ENCODE measurements around the gene HSF5.

HSF5 gene

DNA sequence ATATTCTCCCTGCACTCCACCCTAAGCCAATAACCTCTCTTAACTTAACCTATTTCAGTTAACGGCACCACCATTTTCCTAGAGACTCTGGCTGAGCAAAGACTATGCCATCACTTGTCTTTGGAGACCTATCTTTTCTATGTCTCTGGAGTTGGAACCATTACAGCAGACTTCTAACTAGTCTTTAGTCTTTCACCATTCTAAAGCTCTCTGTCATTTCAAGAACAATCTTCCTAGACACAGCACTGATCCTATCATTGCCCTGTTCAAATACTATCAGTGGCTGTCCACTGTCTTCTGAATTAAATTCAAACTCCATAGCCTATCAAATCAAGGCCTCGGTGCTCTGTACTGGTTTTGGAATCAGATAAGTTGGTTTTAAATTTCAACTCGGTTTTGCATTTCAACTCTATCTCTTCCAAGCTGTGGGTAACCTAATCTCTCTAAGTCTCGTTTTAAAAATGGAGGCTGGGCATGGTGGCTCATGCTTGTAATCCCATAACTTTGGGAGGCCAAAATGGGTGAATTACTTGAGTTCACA is 102.8 kb downstream of the HSF5 start:
- no peak for DNase-seq (ENCODE audit: low spot score)

DNA sequence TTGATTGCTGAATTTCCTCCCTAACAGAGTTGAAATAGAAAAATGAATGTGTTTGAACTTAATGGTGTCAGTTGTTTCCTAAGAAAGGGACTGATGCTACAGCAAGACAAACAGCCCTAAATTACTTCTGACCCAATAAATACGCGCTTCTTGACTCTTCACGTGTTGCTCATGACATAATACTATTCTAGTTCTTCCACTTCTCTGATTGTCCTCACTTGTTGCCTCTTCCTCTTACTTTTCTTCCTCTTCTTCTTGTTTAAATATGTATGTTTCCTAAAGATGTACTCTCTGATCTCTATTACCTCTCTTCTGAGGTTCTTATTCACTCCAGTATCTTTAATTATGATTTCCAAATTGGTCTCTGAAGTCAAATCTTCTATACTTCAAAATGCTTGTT is 103.3 kb downstream of the HSF5 start:
- DNase-seq (ENCODE audit: low spot score), result no peak

DNA sequence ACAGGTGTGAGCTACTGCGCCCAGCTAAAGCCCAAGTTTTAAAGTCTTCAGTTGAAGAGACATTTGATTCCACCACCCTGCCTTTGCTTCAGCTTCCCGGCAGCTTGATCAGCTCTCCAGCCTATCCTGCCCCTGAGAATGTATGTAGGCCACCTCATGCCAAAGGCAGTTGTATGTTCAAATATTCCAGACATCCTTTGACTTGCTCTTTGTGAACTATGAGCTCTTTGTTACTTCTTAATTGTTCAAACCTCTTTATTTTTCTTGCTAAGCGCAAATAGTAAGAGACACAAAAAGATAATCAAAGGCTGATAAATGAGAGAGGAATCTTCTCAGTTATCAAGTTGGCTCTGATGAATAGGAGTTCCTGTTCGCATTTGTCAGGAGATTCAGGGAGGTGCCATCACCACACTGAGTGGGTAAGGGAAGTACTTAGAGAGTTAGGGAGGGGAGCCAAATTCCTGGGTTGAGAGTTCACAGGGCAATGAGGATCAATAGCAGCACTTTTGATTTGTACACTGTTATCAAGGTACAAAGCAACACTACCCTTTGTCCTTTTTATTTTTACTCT is 104.2 kb downstream of the HSF5 start:
- DNase-seq (ENCODE audit: low spot score), result no peak

DNA sequence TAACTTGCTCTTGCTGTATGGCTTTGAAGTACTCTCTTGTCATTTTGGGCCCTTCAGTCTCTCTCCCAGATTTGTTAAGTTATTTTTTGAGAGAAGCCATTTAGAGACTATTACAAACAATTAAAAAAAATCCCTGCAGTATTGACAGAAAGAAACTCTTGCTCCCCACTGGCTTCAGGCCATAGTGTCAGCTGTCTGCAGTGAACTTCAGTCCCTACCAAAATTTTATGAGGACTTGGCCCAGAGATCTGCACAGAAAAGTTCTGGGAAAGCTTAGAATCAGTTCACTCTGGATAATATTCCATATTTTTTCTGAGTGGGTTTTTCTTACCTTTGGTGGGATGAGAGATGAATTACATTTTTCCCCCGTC is 105.4 kb downstream of the HSF5 start:
- DNase-seq (ENCODE audit: low spot score), result no peak

DNA sequence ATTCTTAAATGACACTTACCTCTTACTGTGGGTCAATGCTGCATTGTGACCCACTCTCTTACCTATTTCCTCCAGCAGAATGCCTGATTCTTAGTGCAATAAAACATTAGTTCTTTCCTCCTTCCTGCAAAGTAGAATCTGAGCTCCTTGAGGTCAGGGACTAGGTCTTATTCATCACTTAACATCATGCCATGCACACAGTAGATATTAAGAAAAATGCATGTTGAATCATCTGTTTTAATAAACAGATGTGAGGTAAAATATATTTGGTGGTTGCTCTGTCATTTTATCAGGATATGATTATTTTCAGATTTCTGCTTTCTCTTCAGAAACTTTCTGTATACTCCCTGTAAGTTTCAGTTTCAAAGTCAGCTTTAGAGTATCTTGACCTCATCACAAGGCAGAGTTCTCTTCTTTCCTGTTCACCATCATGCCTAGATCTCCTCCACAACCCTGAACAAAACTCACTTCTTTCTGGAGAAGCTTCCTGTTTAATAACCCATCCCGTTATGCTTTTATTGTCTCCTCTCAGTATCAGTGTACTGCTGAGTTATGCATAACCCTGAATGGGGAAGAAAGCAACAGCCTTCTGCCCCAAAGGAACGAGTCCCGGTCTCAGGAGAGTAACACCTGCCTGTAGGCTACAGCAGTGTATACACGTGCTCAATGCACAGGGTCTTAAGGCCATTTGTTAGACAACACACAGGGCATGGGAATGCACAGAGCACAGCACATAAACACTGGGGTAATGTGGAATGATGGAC is 105.9 kb downstream of the HSF5 start:
- no peak for DNase-seq (ENCODE audit: low spot score)

DNA sequence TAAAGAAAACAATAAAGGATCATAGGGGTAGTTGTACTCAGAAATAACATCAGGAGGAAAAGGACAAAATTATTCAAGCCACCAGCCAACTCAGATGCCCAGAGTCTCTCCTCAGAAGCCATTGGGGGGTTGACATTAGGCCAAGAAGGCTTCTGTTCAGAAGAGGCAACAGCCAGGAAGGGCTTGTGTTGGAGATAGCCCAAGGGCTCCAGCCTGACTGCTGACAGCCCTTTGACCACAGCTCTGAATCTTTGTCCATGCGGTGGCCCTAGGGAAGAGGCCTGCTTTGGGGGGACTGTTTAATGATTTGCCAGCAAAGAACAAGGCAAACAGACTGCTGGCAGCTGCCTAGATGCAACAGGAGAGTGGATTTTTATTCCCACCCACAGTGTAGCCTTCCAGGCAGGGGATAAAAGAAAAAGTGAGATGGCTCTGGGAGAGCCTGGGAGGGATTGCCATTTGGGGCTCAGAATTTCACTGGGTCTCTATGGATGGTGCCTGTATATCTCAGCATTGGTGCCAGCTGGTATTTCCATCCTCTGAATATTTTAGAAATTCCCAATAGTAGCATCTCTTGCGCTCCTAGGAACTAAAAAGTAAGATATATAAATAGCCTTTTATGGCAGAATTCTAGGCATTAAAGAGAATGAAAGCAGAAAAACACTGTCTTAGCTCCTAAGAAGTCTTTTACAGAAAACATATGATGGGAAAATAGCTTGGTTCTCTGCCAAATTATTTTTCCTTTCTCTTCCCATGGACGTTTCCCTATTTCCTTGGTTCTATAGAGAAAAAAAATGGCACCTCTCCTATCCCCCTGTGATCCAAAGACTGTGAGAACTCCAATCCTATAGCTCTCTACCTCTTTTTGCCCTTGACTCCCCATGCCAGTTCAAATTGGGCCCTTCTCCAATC is 106.8 kb downstream of the HSF5 start:
- DNase-seq (ENCODE audit: low spot score), result no peak

DNA sequence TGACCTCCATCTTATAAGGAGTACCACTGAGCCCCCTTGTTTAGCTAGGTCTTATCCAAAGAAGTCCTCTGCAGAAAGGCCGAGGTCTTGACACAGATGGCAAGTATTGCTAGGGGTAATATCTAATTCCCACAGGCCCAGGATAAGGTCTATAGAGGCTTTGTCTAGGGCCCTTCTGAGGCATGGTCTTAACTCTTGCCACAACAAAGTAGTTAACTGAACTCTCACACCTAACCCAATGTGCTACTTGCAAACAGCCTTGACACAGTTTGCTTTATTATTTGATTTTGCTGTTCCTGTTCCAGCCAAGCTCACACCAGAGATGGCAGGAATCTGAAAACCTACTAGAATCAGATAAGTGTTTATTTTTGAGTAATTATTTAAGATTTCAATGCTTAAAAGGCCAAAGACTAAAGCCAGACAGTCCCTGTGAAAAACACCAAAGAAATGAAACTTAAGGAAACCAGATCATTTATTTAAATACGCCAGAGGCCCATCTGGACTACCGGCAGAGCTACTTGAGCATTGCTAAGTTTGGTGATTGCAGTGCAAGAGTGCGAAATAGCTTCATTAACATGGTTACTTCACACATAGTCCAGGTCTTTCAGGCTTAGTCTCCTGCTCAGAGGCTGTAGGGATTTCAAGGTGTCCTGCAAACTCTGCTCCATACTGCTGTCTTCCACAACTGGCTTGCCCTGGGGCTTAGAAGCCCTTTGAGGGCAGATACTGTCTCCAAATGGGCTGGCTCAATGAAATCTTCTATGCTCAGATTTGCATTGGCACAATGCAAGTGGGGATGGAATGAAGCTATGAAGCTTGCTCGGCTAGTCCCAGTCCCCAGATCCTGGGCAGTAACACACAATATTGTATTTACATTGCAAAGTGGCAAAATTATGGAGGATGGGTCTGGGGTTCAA is 107.7 kb downstream of the HSF5 start:
- DNase-seq (ENCODE audit: low spot score), result no peak

DNA sequence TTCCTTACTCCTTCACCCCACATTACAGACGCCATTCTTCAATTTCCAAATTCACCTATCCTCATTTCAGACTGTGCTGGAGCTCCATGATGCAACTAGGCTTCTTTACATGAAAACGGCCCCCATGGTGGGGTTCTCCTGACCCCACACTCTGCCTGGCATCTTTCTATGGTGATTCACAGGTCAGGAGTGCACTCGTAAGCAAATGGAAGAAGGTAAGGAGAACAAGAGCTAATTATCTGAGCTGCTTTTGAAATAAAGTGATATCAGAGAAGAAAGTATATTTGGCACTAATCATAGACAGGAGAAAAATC is 108.7 kb downstream of the HSF5 start:
- no peak for DNase-seq (ENCODE audit: low spot score)

DNA sequence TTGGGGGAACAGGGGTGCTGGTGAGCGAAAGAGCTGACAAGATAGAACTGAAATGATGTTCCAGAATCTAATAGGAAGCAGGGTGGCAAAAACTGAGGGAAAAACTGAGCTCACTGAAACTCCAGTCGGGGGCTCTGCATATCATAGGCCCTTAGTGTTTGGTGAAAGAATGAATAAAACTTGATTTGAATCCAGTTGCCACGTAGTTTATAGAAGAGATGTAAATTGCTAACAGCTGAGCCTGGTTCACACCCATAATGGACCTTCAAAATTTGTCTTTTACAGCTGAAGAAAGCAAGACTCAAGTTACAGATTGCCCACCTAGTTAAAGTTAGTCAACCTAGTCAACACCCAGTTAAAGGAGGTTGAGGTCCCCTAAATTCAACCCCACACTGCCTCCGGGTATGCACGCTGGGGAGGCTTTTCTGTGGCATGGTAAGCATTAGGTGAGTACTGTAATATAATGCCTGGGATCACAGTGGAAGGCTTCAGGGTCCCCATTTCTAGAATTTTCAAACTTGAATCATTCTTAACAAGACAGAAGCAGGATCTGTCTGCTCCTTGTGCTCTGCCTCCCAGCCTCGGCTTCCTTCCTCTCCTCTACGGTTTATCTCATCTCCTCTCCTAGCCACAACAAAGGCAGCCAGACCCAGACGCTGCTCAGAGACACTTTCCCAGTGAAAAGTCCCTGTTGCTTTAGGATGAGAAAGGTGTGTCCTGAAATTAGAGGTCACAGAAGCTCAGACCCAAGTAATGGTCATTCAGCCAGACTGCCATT is 109.3 kb downstream of the HSF5 start:
- no peak for DNase-seq (ENCODE audit: low spot score)

DNA sequence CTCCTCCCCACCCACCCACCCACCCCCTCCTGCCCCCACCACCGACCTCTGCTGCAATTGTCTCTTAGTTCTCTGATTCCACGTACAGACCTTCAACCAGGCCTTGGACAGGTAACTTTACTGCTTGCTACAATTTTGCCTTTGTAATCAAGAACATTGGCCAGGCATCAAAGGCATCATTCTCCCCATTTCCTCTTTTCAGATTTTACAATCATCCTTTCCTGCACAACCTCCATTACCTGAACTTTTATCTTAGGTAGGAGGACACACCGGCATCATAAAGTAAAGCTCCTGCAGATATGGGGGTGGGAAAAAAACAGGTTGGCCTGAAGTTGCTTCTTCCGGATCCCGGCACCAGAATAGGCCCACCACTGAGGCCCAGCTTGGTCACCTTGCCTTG is 110.5 kb downstream of the HSF5 start:
- no peak for DNase-seq (ENCODE audit: low spot score)

DNA sequence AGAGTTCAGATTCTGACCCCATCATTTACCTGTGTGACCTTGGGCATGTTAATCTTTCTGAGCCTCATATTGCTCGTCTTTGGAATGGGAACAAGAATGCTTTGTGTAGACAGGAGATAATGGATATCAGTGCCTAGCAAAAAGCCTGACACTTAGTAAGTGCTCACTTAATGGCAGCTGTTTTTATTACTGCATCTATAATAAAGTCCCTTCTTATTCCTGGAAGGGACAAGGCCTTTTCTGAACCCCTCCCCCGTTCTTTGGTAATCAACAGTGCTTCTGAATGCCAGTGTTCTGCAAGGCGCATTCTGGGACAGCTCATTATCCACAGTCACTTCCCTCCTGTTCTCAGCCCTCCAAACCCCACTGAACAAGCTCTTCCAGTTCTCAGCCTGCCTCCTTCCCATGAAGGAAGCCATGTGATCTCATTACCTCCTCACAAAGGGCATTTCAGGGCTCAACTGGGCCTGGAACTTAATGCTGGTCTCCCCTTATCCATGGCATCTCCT is 111.1 kb downstream of the HSF5 start:
- no peak for DNase-seq (ENCODE audit: low spot score)

DNA sequence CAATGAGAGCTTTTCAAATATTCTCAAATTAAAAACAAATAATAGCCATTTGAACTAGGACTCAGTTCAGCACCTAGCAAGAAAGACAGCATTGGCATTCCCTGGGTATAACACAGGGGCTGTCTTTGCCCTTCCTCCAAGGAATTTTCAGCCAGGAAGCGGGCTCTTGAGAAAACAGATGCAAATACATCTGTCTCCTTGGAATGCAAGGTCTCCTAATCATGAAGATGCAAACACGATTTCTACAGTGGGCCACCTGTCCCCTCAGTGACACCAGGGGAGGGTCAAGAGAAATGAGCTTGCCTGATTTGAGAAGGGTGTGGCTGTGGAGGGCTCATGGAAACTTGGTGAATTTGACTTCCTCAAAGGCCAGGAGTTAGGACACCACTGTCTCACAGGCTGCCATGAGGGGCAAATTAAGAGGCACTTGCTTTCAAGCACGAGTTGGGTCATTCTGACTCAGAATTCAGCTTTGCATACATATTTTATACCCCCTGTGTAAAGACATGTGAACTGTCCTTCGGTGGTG is 111.7 kb downstream of the HSF5 start:
- DNase-seq (ENCODE audit: low spot score), result no peak

DNA sequence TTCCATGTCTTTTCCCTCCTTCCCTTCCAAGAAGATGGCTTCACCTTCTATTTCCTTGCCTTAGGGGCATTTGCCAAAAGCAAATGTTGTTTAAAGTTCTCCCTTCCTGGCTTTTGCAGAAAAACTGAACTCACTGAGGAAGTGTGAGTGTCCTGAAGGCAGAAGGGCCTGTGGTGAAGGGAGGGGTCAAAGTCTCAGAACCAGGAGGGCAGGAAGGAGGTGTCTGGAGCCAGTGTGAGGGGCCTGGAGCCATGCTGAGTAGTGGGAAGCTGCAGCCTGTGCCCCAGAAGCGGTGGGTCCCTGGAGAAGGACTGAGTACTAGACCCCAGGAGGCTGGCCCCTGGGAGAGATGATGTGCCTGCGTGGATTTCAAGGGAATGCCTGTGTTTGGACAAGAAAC is 112.4 kb downstream of the HSF5 start:
- no peak for DNase-seq (ENCODE audit: low spot score)

DNA sequence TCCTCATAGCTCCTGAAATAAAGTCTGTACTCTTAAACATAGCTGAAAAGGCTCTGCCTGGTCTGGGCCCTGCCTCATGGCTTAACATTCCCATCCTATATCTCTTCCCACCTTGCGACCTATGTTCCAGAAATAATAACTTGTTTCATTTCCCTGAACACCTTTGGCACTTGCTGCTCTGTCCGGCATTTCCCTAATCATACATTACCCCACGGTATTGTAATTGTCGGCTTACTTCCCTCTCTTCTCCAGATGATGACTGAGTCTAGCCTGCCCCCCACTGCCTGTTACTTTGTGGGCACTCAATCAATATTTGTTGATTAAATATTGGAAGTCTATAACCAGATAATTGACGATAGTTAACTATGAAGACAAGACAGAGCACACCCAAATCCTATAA is 113.0 kb downstream of the HSF5 start:
- no peak for DNase-seq (ENCODE audit: low spot score)

DNA sequence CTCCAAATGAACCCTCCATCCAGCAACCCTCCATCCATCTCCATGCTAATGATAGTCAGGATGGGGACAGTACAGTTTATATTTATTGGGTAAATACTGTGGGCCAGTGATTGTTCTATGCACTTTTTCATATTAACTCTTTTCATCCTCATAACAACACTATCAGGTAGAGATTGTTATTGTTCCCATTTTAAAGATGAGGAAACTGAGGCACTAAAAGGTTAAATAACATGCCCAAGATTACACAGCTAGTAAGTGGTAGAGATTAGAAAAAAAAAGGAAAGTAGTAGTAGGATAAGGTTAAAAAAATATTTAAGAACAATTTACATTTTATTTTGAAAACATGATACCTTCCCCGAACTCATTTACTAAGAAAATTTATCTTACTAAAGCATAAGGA is 114.3 kb downstream of the HSF5 start:
- no peak for DNase-seq (ENCODE audit: low spot score)

DNA sequence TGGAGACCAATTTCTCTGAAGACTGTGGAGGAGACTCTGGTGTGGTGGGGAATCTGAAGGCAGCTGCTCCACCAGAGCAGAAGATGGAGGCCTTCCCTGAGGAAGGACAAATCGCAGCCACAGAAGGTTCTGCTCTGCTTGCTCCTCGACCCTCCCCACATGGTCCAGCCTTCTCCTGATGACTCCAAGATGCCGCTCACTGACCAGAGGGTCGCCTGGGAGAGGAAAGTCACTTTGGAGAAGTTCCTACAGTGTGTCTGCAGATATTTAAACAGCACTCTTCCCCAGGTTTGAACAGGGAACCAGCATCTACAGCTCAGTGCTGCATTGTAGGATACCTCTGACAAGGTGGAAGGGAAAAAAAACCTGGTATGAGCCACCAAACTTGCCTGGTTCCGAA is 115.2 kb downstream of the HSF5 start:
- no peak for DNase-seq (ENCODE audit: low spot score)

DNA sequence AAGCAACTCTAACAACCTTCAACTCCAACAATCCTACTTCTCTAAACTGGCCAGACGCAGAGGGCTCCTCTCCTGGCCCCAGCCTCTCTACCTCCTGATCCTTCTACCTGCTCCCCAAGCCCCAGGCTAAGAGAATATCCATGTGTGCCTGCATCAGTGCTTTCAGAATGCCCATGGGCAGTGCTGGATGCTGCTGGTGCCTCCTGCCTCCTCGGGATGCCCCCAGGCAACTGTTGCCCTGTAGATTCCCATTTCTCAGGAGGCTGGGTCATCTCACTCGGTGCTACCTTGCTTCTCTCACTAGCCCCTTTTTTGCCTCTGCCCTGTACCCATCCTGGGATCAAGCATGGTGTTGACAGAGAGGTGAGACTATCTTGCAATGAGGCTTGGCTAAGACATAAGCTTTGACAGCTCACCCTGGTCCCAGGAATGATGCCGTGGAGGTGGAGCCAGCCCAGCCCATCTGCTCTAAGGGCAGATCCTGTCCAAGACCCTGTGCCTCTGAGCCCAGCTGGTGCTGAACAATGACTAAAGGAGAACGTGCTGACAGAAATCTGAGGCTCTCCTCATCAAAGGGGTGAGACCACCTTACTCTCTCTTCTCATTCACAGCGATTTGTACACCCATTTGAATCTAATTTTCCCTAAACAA is 116.8 kb downstream of the HSF5 start:
- no peak for DNase-seq (ENCODE audit: low spot score)

DNA sequence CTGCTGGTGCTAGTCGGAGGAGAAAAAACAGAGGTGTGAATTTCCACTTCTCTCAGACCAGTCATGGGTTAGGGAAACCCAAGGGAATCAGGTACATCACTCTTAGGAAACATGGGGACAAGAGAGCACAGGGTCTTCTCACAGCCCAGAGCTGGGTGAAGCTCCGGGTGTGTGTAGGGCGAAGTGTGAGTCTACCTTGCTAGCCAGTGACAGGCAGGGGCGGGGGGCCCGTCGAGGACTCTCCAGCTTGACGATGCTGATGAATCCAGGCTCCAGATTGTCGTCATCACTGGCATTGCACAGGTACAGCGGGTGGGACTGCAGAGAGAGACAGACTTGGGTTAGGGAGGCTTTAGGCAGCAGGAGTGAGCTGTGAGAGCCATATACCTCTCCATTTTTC is 117.5 kb downstream of the HSF5 start:
- no peak for DNase-seq (ENCODE audit: low spot score)

DNA sequence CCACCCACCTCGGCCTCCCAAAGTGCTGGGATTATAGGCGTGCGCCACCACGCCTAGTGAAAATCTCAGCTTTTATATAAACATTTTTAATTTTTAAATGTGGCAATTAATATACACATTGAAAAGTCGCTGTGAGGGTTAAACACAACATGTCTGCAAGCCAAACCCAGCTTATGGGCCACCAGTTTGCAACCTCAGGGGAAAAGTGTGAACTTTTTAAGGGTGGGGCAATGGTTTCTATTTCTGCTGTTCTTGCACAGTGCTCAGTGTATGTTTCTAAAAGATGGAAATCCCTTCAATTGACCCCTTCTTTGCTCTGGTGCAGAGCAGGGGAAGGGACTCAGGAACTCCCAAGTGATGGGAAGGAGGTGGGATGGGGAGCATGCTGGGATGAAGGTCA is 117.9 kb downstream of the HSF5 start:
- no peak for DNase-seq (ENCODE audit: low spot score)
